A673 (cell line): ENCODE data around the gene RCBTB2.

ENCODE experiments used
- CTCF ChIP-seq: fragments of 300-800, 200-600 bp; sonication (generic); conservative IDR thresholded peaks from 2 replicates; pipeline ENCODE4 v1.5.1; 2017; ENCODE audit warnings: low read depth, mild to moderate bottlenecking, antibody characterized with exemption, low read length, moderate library complexity, mixed read lengths
- EZH2 ChIP-seq: fragments of 200-600 bp; sonication (generic); IDR thresholded peaks from 2 replicates; pipeline ENCODE4 v1.6.1; 2017; ENCODE audit warnings: borderline replicate concordance, low read depth, mild to moderate bottlenecking, mixed read lengths, antibody characterized with exemption, low read length; ENCODE audit not compliant: poor library complexity, severe bottlenecking

- TF ChIP-seq CTCF = no peak
- no peak for TF ChIP-seq EZH2
These were observed 26.7 kb downstream of the RCBTB2 start for GRCh38 chr13:48506092-48506701.
